K562 (cell line): ENCODE measurements around the gene PTPRB. TPM values are rescaled to one million over a fixed set of nuclear protein-coding genes. Genes with fewer than 3 reads are reported as not detected.
A peak's percentile ranks its signal among the peaks of the same experiment; 100 is the strongest.

Experiments
- CBFA2T3 ChIP-seq: fragments of 450-650 bp; IDR thresholded peaks from 2 replicates; pipeline ENCODE4 v1.6.1; 2017
- CHD1 ChIP-seq: fragments of 200-600 bp; sonication (generic); IDR thresholded peaks from one replicate; pipeline ENCODE4 v1.6.1; 2012; ENCODE audit warnings: mild to moderate bottlenecking, moderate library complexity, low read length, inconsistent platforms
- CTCF ChIP-seq, 3 experiments: IDR thresholded peaks in 2 of 3; conservative IDR thresholded peaks in 1 of 3; 2 replicates each; pipeline ENCODE4 v1.5.1; 2011 to 2012; ENCODE audit warnings: low read length in 3 of 3, mild to moderate bottlenecking in 3 of 3, control low read depth in 2 of 3, improper control_type of control experiment in 1 of 3, inconsistent platforms in 1 of 3, low read depth in 1 of 3, mixed read lengths in 1 of 3, moderate library complexity in 1 of 3; ENCODE audit not compliant: insufficient read depth in 2 of 3
- HDGF ChIP-seq: fragments of 450-650 bp; IDR thresholded peaks from 2 replicates; pipeline ENCODE4 v1.6.1; 2016
- HEY1 ChIP-seq: fragments of 250-450 bp; sonication (Bioruptor Pico); IDR thresholded peaks from 2 replicates; pipeline ENCODE4 v1.5.0; 2020; ENCODE audit warnings: mild to moderate bottlenecking, moderate library complexity, borderline replicate concordance
- KDM1A ChIP-seq, 2 experiments: fragments of 450-650 bp; IDR thresholded peaks; 2 replicates each; pipeline ENCODE4 v1.6.1; 2016; ENCODE audit warnings: mild to moderate bottlenecking in 2 of 2
- KLF13 ChIP-seq: fragments of 450-650 bp; IDR thresholded peaks from 2 replicates; pipeline ENCODE4 v1.6.1; 2016; ENCODE audit warnings: missing genetic modification characterization, low read depth, mild to moderate bottlenecking, missing compliant biosample characterization, moderate library complexity, borderline replicate concordance
- NCOA6 ChIP-seq: fragments of 450-650 bp; IDR thresholded peaks from 2 replicates; pipeline ENCODE4 v1.6.1; 2017; ENCODE audit warnings: mild to moderate bottlenecking
- NFYB ChIP-seq: IDR thresholded peaks from 2 replicates; pipeline ENCODE4 v1.6.1; 2011; ENCODE audit warnings: mild to moderate bottlenecking, moderate library complexity; ENCODE audit not compliant: insufficient read length; ENCODE audit errors: extremely low read depth
- NR2C2 ChIP-seq, 2 experiments: fragments of 200-800 bp in 1 of 2; sonication (Bioruptor generic) in 1 of 2; sonication (generic) in 1 of 2; formaldehyde crosslinking in 1 of 2; IDR thresholded peaks; 2 replicates each; pipeline versions ENCODE4 v1.6.1 to v1.8.0; 2016 to 2022; ENCODE audit warnings: mild to moderate bottlenecking in 1 of 2, missing compliant biosample characterization in 1 of 2, missing genetic modification characterization in 1 of 2, missing genetic modification reagents in 1 of 2
- NR4A1 ChIP-seq, 2 experiments: fragments of 250-450 bp in 1 of 2; fragments of 450-650 bp in 1 of 2; sonication (Bioruptor Pico) in 1 of 2; IDR thresholded peaks; 2 replicates each; pipeline versions ENCODE4 v1.4.0 to v1.6.1; 2016 to 2020; ENCODE audit warnings: mild to moderate bottlenecking in 2 of 2, missing compliant biosample characterization in 1 of 2, missing genetic modification characterization in 1 of 2, moderate library complexity in 1 of 2
- SIN3B ChIP-seq: fragments of 450-650 bp; IDR thresholded peaks from 2 replicates; pipeline ENCODE4 v1.6.1; 2017; ENCODE audit warnings: low read depth, mild to moderate bottlenecking, moderate library complexity
- SIRT6 ChIP-seq: IDR thresholded peaks from one replicate; pipeline ENCODE4 v1.6.1; 2012; ENCODE audit warnings: low read depth, mild to moderate bottlenecking, control low read depth, inconsistent platforms, low read length, moderate library complexity
- SOX6 ChIP-seq: fragments of 450-650 bp; IDR thresholded peaks from 2 replicates; pipeline ENCODE4 v1.6.1; 2014; ENCODE audit warnings: mild to moderate bottlenecking
- ZNF133 ChIP-seq: fragments of 250-450 bp; sonication (Bioruptor Pico); IDR thresholded peaks from 2 replicates; pipeline ENCODE4 v1.4.0; 2020; ENCODE audit warnings: mild to moderate bottlenecking
- ZNF165 ChIP-seq: fragments of 250-450 bp; sonication (Bioruptor Pico); IDR thresholded peaks from 2 replicates; pipeline ENCODE4 v1.4.0; 2020; ENCODE audit warnings: borderline replicate concordance
- polyA plus RNA-seq, 8 experiments: library from polyadenylated mRNA; depleted of rRNA in 4 of 8; stranded (reverse) in 5 of 8; unstranded in 3 of 8; fragments of >200 nt; fragmentation: Nextera tagmentation in 2 of 8; fragmentation: Illumina TruSeq in 1 of 8; extraction: Ambion mirVana in 2 of 8; extraction: Trizol in 1 of 8; gene quantifications; 2 replicates each; pipeline versions ENCODE4 v1.2.1 to v1.2.3, GENCODE V29; 2011 to 2014; ENCODE audit warnings: inconsistent platforms in 1 of 8, missing spikeins in 1 of 8
- total RNA-seq, 7 experiments: library from RNA; depleted of rRNA in 6 of 7; stranded (reverse); fragments of >200 nt in 6 of 7; fragmentation: Illumina TruSeq in 2 of 7; extraction: Trizol in 2 of 7; gene quantifications; 2 replicates each; pipeline versions ENCODE4 v1.2.1 to v1.2.3, GENCODE V29; 2011 to 2021; ENCODE audit warnings: low replicate concordance in 1 of 7
- TF ChIP-seq, protein P1 (sequence below): fragments of 450-650 bp; IDR thresholded peaks from 2 replicates; pipeline ENCODE4 v1.6.1; 2016; ENCODE audit warnings: missing biosample characterization, missing genetic modification characterization
- TF ChIP-seq, protein P2 (sequence below): fragments of 250-450 bp; sonication (Bioruptor Pico); IDR thresholded peaks from 2 replicates; pipeline ENCODE4 v1.8.0; 2022; ENCODE audit warnings: inconsistent platforms, mild to moderate bottlenecking, moderate library complexity, borderline replicate concordance
- TF ChIP-seq, protein P3 (sequence below), 3 experiments: fragments of 200-800 bp in 1 of 3; fragments of 250-450 bp in 1 of 3; fragments of 450-650 bp in 1 of 3; sonication (Bioruptor Pico) in 1 of 3; sonication (Bioruptor generic) in 1 of 3; formaldehyde crosslinking in 1 of 3; IDR thresholded peaks; 2 replicates each; pipeline versions ENCODE4 v1.6.1 to v1.8.0; 2016 to 2022; ENCODE audit warnings: mild to moderate bottlenecking in 2 of 3, missing genetic modification characterization in 2 of 3, missing compliant biosample characterization in 1 of 3, moderate library complexity in 1 of 3

The PTPRB gene
- total and polyA plus RNA-seq, 9 of the 15 experiments (the other 6 are each of a cell fraction or from before 2014, with no cell fraction given) = 0.46 to 5.9 (median 3.1) TPM

- no peak for TF ChIP-seq NR2C2 (CRISPR knock-in tag; IDR thresholded peaks at IDR 0.05)
- peak; percentile 46 for TF ChIP-seq NR2C2 (tag; IDR thresholded peaks at IDR 0.05)
- TF ChIP-seq HEY1 (CRISPR knock-in tag) = no peak
- TF ChIP-seq, protein P1, sequence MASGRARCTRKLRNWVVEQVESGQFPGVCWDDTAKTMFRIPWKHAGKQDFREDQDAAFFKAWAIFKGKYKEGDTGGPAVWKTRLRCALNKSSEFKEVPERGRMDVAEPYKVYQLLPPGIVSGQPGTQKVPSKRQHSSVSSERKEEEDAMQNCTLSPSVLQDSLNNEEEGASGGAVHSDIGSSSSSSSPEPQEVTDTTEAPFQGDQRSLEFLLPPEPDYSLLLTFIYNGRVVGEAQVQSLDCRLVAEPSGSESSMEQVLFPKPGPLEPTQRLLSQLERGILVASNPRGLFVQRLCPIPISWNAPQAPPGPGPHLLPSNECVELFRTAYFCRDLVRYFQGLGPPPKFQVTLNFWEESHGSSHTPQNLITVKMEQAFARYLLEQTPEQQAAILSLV = no peak
- no peak for TF ChIP-seq SIN3B
- peak; percentile 26 to 32; a peak in 2 of 4 replicates for TF ChIP-seq KDM1A (IDR thresholded peaks at IDR 0.05)
- peak; percentile 46; the same call in 1 of the 2 replicates for TF ChIP-seq SOX6
- no peak for TF ChIP-seq HDGF
- TF ChIP-seq NFYB = no peak
- TF ChIP-seq KLF13 (tag) = no peak
- TF ChIP-seq SIRT6 = no peak
- peak; percentile 74 for TF ChIP-seq CBFA2T3
- TF ChIP-seq NR4A1 (CRISPR knock-in tag; IDR thresholded peaks at IDR 0.05) = no peak
- no peak for TF ChIP-seq NR4A1 (tag; IDR thresholded peaks at IDR 0.05)
- no peak for TF ChIP-seq ZNF165
- no peak for TF ChIP-seq ZNF133 (CRISPR knock-in tag)
- 0 out of 6 replicates have a peak, but pooled peaks of 1 of the 3 experiments have one; percentile 8 for TF ChIP-seq CTCF (IDR thresholded peaks at IDR 0.05 in 2 of 3, conservative IDR thresholded peaks at IDR 0.05 in 1 of 3; ENCODE audit: insufficient read depth in 2 of 3, low read depth in 1 of 3, low read length in 3 of 3)
- TF ChIP-seq, protein P2, sequence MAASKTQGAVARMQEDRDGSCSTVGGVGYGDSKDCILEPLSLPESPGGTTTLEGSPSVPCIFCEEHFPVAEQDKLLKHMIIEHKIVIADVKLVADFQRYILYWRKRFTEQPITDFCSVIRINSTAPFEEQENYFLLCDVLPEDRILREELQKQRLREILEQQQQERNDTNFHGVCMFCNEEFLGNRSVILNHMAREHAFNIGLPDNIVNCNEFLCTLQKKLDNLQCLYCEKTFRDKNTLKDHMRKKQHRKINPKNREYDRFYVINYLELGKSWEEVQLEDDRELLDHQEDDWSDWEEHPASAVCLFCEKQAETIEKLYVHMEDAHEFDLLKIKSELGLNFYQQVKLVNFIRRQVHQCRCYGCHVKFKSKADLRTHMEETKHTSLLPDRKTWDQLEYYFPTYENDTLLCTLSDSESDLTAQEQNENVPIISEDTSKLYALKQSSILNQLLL (CRISPR knock-in tag) = no peak
- no peak for TF ChIP-seq NCOA6
- no peak for TF ChIP-seq CHD1
- TF ChIP-seq, protein P3, sequence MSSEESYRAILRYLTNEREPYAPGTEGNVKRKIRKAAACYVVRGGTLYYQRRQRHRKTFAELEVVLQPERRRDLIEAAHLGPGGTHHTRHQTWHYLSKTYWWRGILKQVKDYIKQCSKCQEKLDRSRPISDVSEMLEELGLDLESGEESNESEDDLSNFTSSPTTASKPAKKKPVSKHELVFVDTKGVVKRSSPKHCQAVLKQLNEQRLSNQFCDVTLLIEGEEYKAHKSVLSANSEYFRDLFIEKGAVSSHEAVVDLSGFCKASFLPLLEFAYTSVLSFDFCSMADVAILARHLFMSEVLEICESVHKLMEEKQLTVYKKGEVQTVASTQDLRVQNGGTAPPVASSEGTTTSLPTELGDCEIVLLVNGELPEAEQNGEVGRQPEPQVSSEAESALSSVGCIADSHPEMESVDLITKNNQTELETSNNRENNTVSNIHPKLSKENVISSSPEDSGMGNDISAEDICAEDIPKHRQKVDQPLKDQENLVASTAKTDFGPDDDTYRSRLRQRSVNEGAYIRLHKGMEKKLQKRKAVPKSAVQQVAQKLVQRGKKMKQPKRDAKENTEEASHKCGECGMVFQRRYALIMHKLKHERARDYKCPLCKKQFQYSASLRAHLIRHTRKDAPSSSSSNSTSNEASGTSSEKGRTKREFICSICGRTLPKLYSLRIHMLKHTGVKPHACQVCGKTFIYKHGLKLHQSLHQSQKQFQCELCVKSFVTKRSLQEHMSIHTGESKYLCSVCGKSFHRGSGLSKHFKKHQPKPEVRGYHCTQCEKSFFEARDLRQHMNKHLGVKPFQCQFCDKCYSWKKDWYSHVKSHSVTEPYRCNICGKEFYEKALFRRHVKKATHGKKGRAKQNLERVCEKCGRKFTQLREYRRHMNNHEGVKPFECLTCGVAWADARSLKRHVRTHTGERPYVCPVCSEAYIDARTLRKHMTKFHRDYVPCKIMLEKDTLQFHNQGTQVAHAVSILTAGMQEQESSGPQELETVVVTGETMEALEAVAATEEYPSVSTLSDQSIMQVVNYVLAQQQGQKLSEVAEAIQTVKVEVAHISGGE (CRISPR knock-in tag; IDR thresholded peaks at IDR 0.05) = no peak
Observed at GRCh38 chr12:70619471-70620152, 17.6 kb downstream of the PTPRB start (continued).
